HAP-1 (cell line): ENCODE data around the gene MOB4.
"Not testable (repeated sequence)": the region's sequence is repeated elsewhere in the genome, so short reads cannot be mapped to it uniquely, and the experiment has no call there.

Experiments used
- DNase-seq, 2 experiments: peaks; one replicate each; pipeline ENCODE4 v3.0.0-alpha.2; 2016 to 2020; ENCODE audit warnings: low spot score in 2 of 2
- H3K27me3 ChIP-seq: fragments of 250-450 bp; sonication (Bioruptor Pico); 2 replicates; pipeline ENCODE4 v1.5.1; 2020; ENCODE audit warnings: low read depth, mild to moderate bottlenecking, moderate library complexity
- H3K36me3 ChIP-seq: fragments of 250-450 bp; sonication (Bioruptor Pico); replicated peaks from 2 replicates; pipeline ENCODE4 v1.5.1; 2020; ENCODE audit warnings: mild to moderate bottlenecking
- H3K4me1 ChIP-seq: fragments of 250-450 bp; sonication (Bioruptor Pico); 2 replicates; pipeline ENCODE4 v1.5.1; 2020; ENCODE audit warnings: mild to moderate bottlenecking
- H3K4me3 ChIP-seq: fragments of 250-450 bp; sonication (Bioruptor Pico); 2 replicates; pipeline ENCODE4 v1.5.1; 2020; ENCODE audit warnings: mild to moderate bottlenecking, moderate library complexity
- H3K9me3 ChIP-seq: fragments of 250-450 bp; sonication (Bioruptor Pico); 2 replicates; pipeline ENCODE4 v1.5.1; 2020; ENCODE audit warnings: mild to moderate bottlenecking, moderate library complexity
- in situ Hi-C: fragments of 300-500 bp; cut with MboI; formaldehyde crosslinking; loops from 3 replicates; pipeline ENCODE4 v1.14.3; 2020; ENCODE audit warnings: low sequenced_read_pairs, inconsistent platforms, mixed read lengths

Gene MOB4

GRCh38 chr2:197515739-197516392, at the start of gene MOB4:
TSS of gene MOB4 (plus strand) at chr2:197516066. CDS start at chr2:197516087, 21 bp downstream.
- in situ Hi-C loops, result loop anchor here (10.0 kb wide), 1 partner anchor 189 kb away; the partner anchor contains the start of gene MARS2
- Histone ChIP-seq H3K9me3 (no peaks in the 10 kb centered on the region), H3K27me3 (no peaks in the 10 kb centered on the region), H3K36me3 (no peaks in the 10 kb centered on the region; the same call in 1 of the 2 replicates), H3K4me1 (peaks cover 19% of the 10 kb centered on the region), H3K4me3 (peak within 1 kb of the TSS; percentile 83)
- DNase-seq, result peak; percentile 88 to 97

GRCh38 chr2:197472166-197472565, 43.7 kb upstream of the MOB4 start:
- no peaks in the 10 kb centered on the region for H3K27me3 ChIP-seq
- peaks cover 43% of the 10 kb centered on the region for H3K36me3 ChIP-seq
- H3K9me3 ChIP-seq, result no peaks in the 10 kb centered on the region
- in situ Hi-C loops, result no loop called here
- H3K4me1 ChIP-seq, result no peaks in the 10 kb centered on the region
- H3K4me3 ChIP-seq, result no peak overlapping the region
- DNase-seq, result no peak

GRCh38 chr2:197477797-197478196, 38.1 kb upstream of the MOB4 start:
- no peaks in the 10 kb centered on the region for H3K4me1 ChIP-seq
- H3K4me3 ChIP-seq, result no peak overlapping the region
- H3K9me3 ChIP-seq, result no peaks in the 10 kb centered on the region
- H3K36me3 ChIP-seq, result peaks cover 31% of the 10 kb centered on the region
- no peak for DNase-seq
- in situ Hi-C loops, result loop anchor here (5.0 kb wide), 1 partner anchor 65 kb away; no protein-coding TSS in a partner anchor
- no peaks in the 10 kb centered on the region for H3K27me3 ChIP-seq

- in situ Hi-C loops, result no loop called here
- H3K9me3 ChIP-seq, result peaks cover 12% of the 10 kb centered on the region
- no peak for DNase-seq
These were observed 35.5 kb upstream of the MOB4 start for GRCh38 chr2:197480165-197481036.

GRCh38 chr2:197484248-197484647, 31.6 kb upstream of the MOB4 start:
- H3K4me3 ChIP-seq, DNase-seq, in situ Hi-C loops, H3K27me3 ChIP-seq, H3K4me1 ChIP-seq: not testable (repeated sequence)
- Histone ChIP-seq H3K9me3 (peaks cover 12% of the 10 kb centered on the region), H3K36me3 (peaks cover 43% of the 10 kb centered on the region)

More at GRCh38 chr2:197480165-197481036, 35.5 kb upstream of the MOB4 start:
- Histone ChIP-seq H3K4me3 (no peak overlapping the region), H3K4me1 (no peaks in the 10 kb centered on the region), H3K27me3 (no peaks in the 10 kb centered on the region), H3K36me3 (peaks cover 21% of the 10 kb centered on the region)

GRCh38 chr2:197486175-197486574, 29.7 kb upstream of the MOB4 start:
- H3K27me3 ChIP-seq, result no peaks in the 10 kb centered on the region
- H3K9me3 ChIP-seq, result peaks cover 12% of the 10 kb centered on the region
- H3K4me3 ChIP-seq, result no peak overlapping the region
- no peak for DNase-seq
- in situ Hi-C loops, result no loop called here
- no peaks in the 10 kb centered on the region; the same call in 1 of the 2 replicates for H3K4me1 ChIP-seq
- peaks cover 62% of the 10 kb centered on the region for H3K36me3 ChIP-seq

- Histone ChIP-seq H3K27me3 (no peaks in the 10 kb centered on the region), H3K4me3 (no peak overlapping the region), H3K9me3 (peaks cover 12% of the 10 kb centered on the region), H3K4me1 (no peaks in the 10 kb centered on the region; the same call in 1 of the 2 replicates), H3K36me3 (peaks cover 74% of the 10 kb centered on the region)
- no peak for DNase-seq
- in situ Hi-C loops, result no loop called here
These were observed 28.5 kb upstream of the MOB4 start for GRCh38 chr2:197487385-197487784.

- Histone ChIP-seq H3K4me1 (peaks cover 24% of the 10 kb centered on the region), H3K36me3 (peaks cover 90% of the 10 kb centered on the region), H3K27me3 (no peaks in the 10 kb centered on the region), H3K4me3 (peak overlapping the region; percentile 85; the same call in 1 of the 2 replicates), H3K9me3 (no peaks in the 10 kb centered on the region)
- no peak for DNase-seq
- in situ Hi-C loops, result no loop called here
These were observed 20.3 kb upstream of the MOB4 start for GRCh38 chr2:197495433-197496134.

GRCh38 chr2:197496695-197497094, 19.2 kb upstream of the MOB4 start:
- in situ Hi-C loops, result no loop called here
- peaks cover 24% of the 10 kb centered on the region for H3K4me1 ChIP-seq
- H3K4me3 ChIP-seq, result peak overlapping the region; percentile 85

GRCh38 chr2:197497326-197497725, 18.5 kb upstream of the MOB4 start:
- H3K4me3 ChIP-seq, result peak overlapping the region; percentile 85
- in situ Hi-C loops, result no loop called here
- DNase-seq, result no peak

More at GRCh38 chr2:197496695-197497094, 19.2 kb upstream of the MOB4 start:
- Histone ChIP-seq H3K36me3 (peaks cover 88% of the 10 kb centered on the region), H3K9me3 (no peaks in the 10 kb centered on the region), H3K27me3 (no peaks in the 10 kb centered on the region)
- DNase-seq, result no peak

GRCh38 chr2:197498235-197498936, 17.5 kb upstream of the MOB4 start:
- Histone ChIP-seq H3K36me3 (peaks cover 88% of the 10 kb centered on the region), H3K4me1 (peaks cover 27% of the 10 kb centered on the region), H3K9me3 (no peaks in the 10 kb centered on the region), H3K27me3 (no peaks in the 10 kb centered on the region), H3K4me3 (peak overlapping the region; percentile 85)
- in situ Hi-C loops, result no loop called here
- DNase-seq, result no peak

More at GRCh38 chr2:197497326-197497725, 18.5 kb upstream of the MOB4 start:
- H3K36me3 ChIP-seq, result peaks cover 88% of the 10 kb centered on the region
- H3K27me3 ChIP-seq, result no peaks in the 10 kb centered on the region
- peaks cover 29% of the 10 kb centered on the region for H3K4me1 ChIP-seq
- no peaks in the 10 kb centered on the region for H3K9me3 ChIP-seq

GRCh38 chr2:197498937-197499593, 16.8 kb upstream of the MOB4 start:
- H3K9me3 ChIP-seq, result no peaks in the 10 kb centered on the region
- peaks cover 88% of the 10 kb centered on the region for H3K36me3 ChIP-seq
- DNase-seq, result peak in 1 of 2 experiments; percentile 61
- peaks cover 26% of the 10 kb centered on the region for H3K4me1 ChIP-seq
- H3K4me3 ChIP-seq, result peak overlapping the region; percentile 85
- in situ Hi-C loops, result no loop called here
- no peaks in the 10 kb centered on the region for H3K27me3 ChIP-seq
